Femur (tissue), 1 donor: ENCODE results near the gene SUN1.
"Not testable (repeated sequence)": the region's sequence is repeated elsewhere in the genome, so short reads cannot be mapped to it uniquely, and the experiment has no call there.

Experiments
- DNase-seq: peaks from one replicate; pipeline ENCODE4 v3.0.0-alpha.2; 2017

SUN1 gene

GRCh38 chr7:832167-832967 lies at the start of gene SUN1:
Gene SUN1, plus strand, starts transcription at chr7:832476. Its CDS starts 49 bp downstream, at chr7:832525.
- DNase-seq = peak; percentile 61

GRCh38 chr7:782718-783449 lies 49.4 kb upstream of the SUN1 start:
- DNase-seq = no peak

GRCh38 chr7:783556-784490 lies 48.5 kb upstream of the SUN1 start:
- DNase-seq = no peak

GRCh38 chr7:784971-785370 lies 47.3 kb upstream of the SUN1 start:
- DNase-seq = no peak

GRCh38 chr7:785416-785815 lies 46.9 kb upstream of the SUN1 start:
- no peak for DNase-seq

GRCh38 chr7:786472-787255 lies 45.6 kb upstream of the SUN1 start:
- DNase-seq = peak; percentile 74

- DNase-seq = no peak
Measured at GRCh38 chr7:787332-788240, 44.7 kb upstream of the SUN1 start.

GRCh38 chr7:791519-791918 lies 40.8 kb upstream of the SUN1 start:
- no peak for DNase-seq

GRCh38 chr7:794207-794606 lies 38.1 kb upstream of the SUN1 start:
- DNase-seq = no peak

GRCh38 chr7:794671-795329 lies 37.5 kb upstream of the SUN1 start:
- DNase-seq = no peak

GRCh38 chr7:796434-797169 lies 35.7 kb upstream of the SUN1 start:
- DNase-seq = not testable (repeated sequence)

- no peak for DNase-seq
Measured at GRCh38 chr7:798921-799470, 33.3 kb upstream of the SUN1 start.

GRCh38 chr7:800692-801091 lies 31.6 kb upstream of the SUN1 start:
- DNase-seq = no peak

GRCh38 chr7:801351-801750 lies 30.9 kb upstream of the SUN1 start:
- DNase-seq = not testable (repeated sequence)

GRCh38 chr7:801940-802381 lies 30.3 kb upstream of the SUN1 start:
- DNase-seq = peak; percentile 55

GRCh38 chr7:802500-803242 lies 29.6 kb upstream of the SUN1 start:
- DNase-seq = no peak

- DNase-seq = no peak
Measured at GRCh38 chr7:803243-803635, 29.0 kb upstream of the SUN1 start.

- not testable (repeated sequence) for DNase-seq
Measured at GRCh38 chr7:803796-804195, 28.5 kb upstream of the SUN1 start.

- DNase-seq = no peak
Measured at GRCh38 chr7:805261-805660, 27.0 kb upstream of the SUN1 start.
